UCSD-AML1 (cell line): ENCODE data around the gene STARD5.

Experiments used
- DNase-seq: peaks from one replicate; lab custom pipeline; 2025; ENCODE audit not compliant: unreplicated experiment; lab: John Stamatoyannopoulos, UW

Gene STARD5

GRCh38 chr15:81312790-81313543 is 11.0 kb downstream of the STARD5 start:
- no peak for DNase-seq

- no peak for DNase-seq
Measured at GRCh38 chr15:81311752-81312464, 12.0 kb downstream of the STARD5 start.

- DNase-seq, result no peak
Measured at GRCh38 chr15:81310480-81310879, 13.5 kb downstream of the STARD5 start.

- DNase-seq, result no peak
Measured at GRCh38 chr15:81309647-81310450, 14.1 kb downstream of the STARD5 start.

- no peak for DNase-seq
Measured at GRCh38 chr15:81308260-81308659, 15.7 kb downstream of the STARD5 start.

GRCh38 chr15:81304226-81304625 is 19.7 kb downstream of the STARD5 start:
- no peak for DNase-seq

- no peak for DNase-seq
Measured at GRCh38 chr15:81303244-81304225, 20.4 kb downstream of the STARD5 start.

GRCh38 chr15:81302701-81303109 is 21.2 kb downstream of the STARD5 start:
- DNase-seq, result no peak

- DNase-seq, result no peak
Measured at GRCh38 chr15:81301815-81302399, 22.0 kb downstream of the STARD5 start.

GRCh38 chr15:81301385-81301784 is 22.6 kb downstream of the STARD5 start:
- DNase-seq, result no peak

- no peak for DNase-seq
Measured at GRCh38 chr15:81299630-81300273, 24.2 kb downstream of the STARD5 start.

- no peak for DNase-seq
Measured at GRCh38 chr15:81299156-81299555, 24.8 kb downstream of the STARD5 start.

- DNase-seq, result no peak
Measured at GRCh38 chr15:81298611-81299010, 25.3 kb downstream of the STARD5 start.

GRCh38 chr15:81297603-81298575 is 26.1 kb downstream of the STARD5 start:
- no peak for DNase-seq

GRCh38 chr15:81297147-81297572 is 26.8 kb downstream of the STARD5 start:
- DNase-seq, result no peak

- DNase-seq, result peak; percentile 81
Measured at GRCh38 chr15:81296673-81297072, 27.3 kb downstream of the STARD5 start.

GRCh38 chr15:81296186-81296585 is 27.8 kb downstream of the STARD5 start:
- no peak for DNase-seq

- DNase-seq, result no peak
Measured at GRCh38 chr15:81295486-81296121, 28.3 kb downstream of the STARD5 start.
